Activated B cell treated with CpG ODN at 0.5 μM for 24 hours (primary cell): Measurements from ENCODE around the gene ARHGEF12. TPM values are rescaled to one million over a fixed set of nuclear protein-coding genes. Genes with fewer than 3 reads are reported as not detected.

Source experiments
- ATAC-seq: fragments of 200-7000 bp; cut with Tn5 transposase; one replicate; pipeline ENCODE4 v1.10.0; 2021; ENCODE audit warnings: low read depth, mild to moderate bottlenecking, moderate library complexity
- CTCF ChIA-PET: fragments of 350-600 bp; sonication (Branson Sonifier 250); formaldehyde crosslinking; loops from one replicate; lab custom pipeline; 2021; ENCODE audit warnings: antibody characterized with exemption; lab: Charles Lee
- POLR2A ChIA-PET: fragments of 350-600 bp; sonication (Branson Sonifier 250); formaldehyde crosslinking; loops from one replicate; lab custom pipeline; 2021; ENCODE audit warnings: antibody characterized with exemption; lab: Charles Lee
- DNase-seq: peaks from one replicate; pipeline ENCODE4 v3.0.0; 2022
- H3K27ac Mint-ChIP-seq: one replicate; pipeline ENCODE4 v1.8.0; 2020; ENCODE audit warnings: mixed read lengths
- H3K27me3 Mint-ChIP-seq: one replicate; pipeline ENCODE4 v1.8.0; 2021; ENCODE audit warnings: mixed read lengths
- H3K36me3 Mint-ChIP-seq: one replicate; pipeline ENCODE4 v1.8.0; 2021; ENCODE audit warnings: low read depth, mixed read lengths
- H3K4me1 Mint-ChIP-seq: one replicate; pipeline ENCODE4 v1.8.0; 2021; ENCODE audit warnings: mixed read lengths
- H3K4me3 Mint-ChIP-seq: one replicate; pipeline ENCODE4 v1.8.0; 2020; ENCODE audit warnings: mild to moderate bottlenecking, mixed read lengths
- H3K9me3 Mint-ChIP-seq: one replicate; pipeline ENCODE4 v1.8.0; 2020; ENCODE audit warnings: mixed read lengths
- CTCF ChIP-seq: fragments of 200-600 bp; IDR thresholded peaks from one replicate; pipeline ENCODE4 v1.8.0; 2022; ENCODE audit warnings: antibody characterized with exemption, mild to moderate bottlenecking
- intact Hi-C: fragments of 100-400 bp; cut with micrococcal nuclease; formaldehyde crosslinking; loops from one replicate; pipeline ENCODE4 v1.15.1; 2024
- total RNA-seq: library from RNA; stranded (reverse); gene quantifications from 2 replicates; pipeline ENCODE4 v1.2.3, GENCODE V29; 2022

The ARHGEF12 gene
- total RNA-seq, 1 donor from 2014 or later, result 25.8 TPM

GRCh38 chr11:120307476-120307875 lies 28.7 kb upstream of the ARHGEF12 start:
- H3K27me3 Mint-ChIP-seq, result peaks cover 10% of the 10 kb centered on the region
- CTCF ChIA-PET, result no interaction called here
- H3K4me1 Mint-ChIP-seq, result no peaks in the 10 kb centered on the region
- POLR2A ChIA-PET, result no interaction called here
- TF ChIP-seq CTCF, result no peak
- ATAC-seq (no peak), DNase-seq (no peak)
- intact Hi-C loops, result no loop called here
- no peaks in the 10 kb centered on the region for H3K9me3 Mint-ChIP-seq
- H3K4me3 Mint-ChIP-seq, result no peak overlapping the region
- no peak overlapping the region for H3K27ac Mint-ChIP-seq
- no peaks in the 10 kb centered on the region for H3K36me3 Mint-ChIP-seq

- Mint-ChIP-seq H3K27me3 (peaks cover 14% of the 10 kb centered on the region), H3K4me3 (no peak overlapping the region), H3K9me3 (no peaks in the 10 kb centered on the region), H3K27ac (no peak overlapping the region), H3K36me3 (no peaks in the 10 kb centered on the region), H3K4me1 (no peaks in the 10 kb centered on the region)
- no peak for ATAC-seq
- POLR2A ChIA-PET, result no interaction called here
- DNase-seq, result no peak
- intact Hi-C loops, result no loop called here
- no peak for TF ChIP-seq CTCF
- CTCF ChIA-PET, result no interaction called here
These were observed 28.1 kb upstream of the ARHGEF12 start for GRCh38 chr11:120308081-120308480.

- Mint-ChIP-seq H3K9me3 (no peaks in the 10 kb centered on the region), H3K27me3 (peaks cover 8% of the 10 kb centered on the region), H3K27ac (no peak overlapping the region), H3K4me3 (no peak overlapping the region), H3K4me1 (no peaks in the 10 kb centered on the region), H3K36me3 (no peaks in the 10 kb centered on the region)
- intact Hi-C loops, result no loop called here
- ChIA-PET CTCF (no interaction called here), POLR2A (no interaction called here)
- no peak for TF ChIP-seq CTCF
- ATAC-seq, result no peak
- no peak for DNase-seq
These were observed 25.3 kb upstream of the ARHGEF12 start for GRCh38 chr11:120310870-120311269.

- DNase-seq (no peak), ATAC-seq (no peak)
- TF ChIP-seq CTCF, result no peak
- H3K36me3 Mint-ChIP-seq, result no peaks in the 10 kb centered on the region
- intact Hi-C loops, result no loop called here
- no peak overlapping the region for H3K27ac Mint-ChIP-seq
- no peak overlapping the region for H3K4me3 Mint-ChIP-seq
- H3K4me1 Mint-ChIP-seq, result no peaks in the 10 kb centered on the region
- no peaks in the 10 kb centered on the region for H3K9me3 Mint-ChIP-seq
- peaks cover 20% of the 10 kb centered on the region for H3K27me3 Mint-ChIP-seq
- ChIA-PET CTCF (interaction anchor here (4.6 kb wide), 1 partner anchor 12 kb away, joined by 23 read pairs; no protein-coding TSS in a partner anchor), POLR2A (no interaction called here)
These were observed 21.4 kb upstream of the ARHGEF12 start for GRCh38 chr11:120314861-120315260.

GRCh38 chr11:120316880-120317688 lies 19.1 kb upstream of the ARHGEF12 start:
- POLR2A ChIA-PET, result no interaction called here
- no peak for TF ChIP-seq CTCF
- no peaks in the 10 kb centered on the region for H3K4me1 Mint-ChIP-seq

More at GRCh38 chr11:120316880-120317688, 19.1 kb upstream of the ARHGEF12 start:
- CTCF ChIA-PET, result interaction anchor here (1.8 kb wide), 1 partner anchor 14 kb away, joined by 5 read pairs; no protein-coding TSS in a partner anchor
- H3K27me3 Mint-ChIP-seq, result peaks cover 30% of the 10 kb centered on the region
- DNase-seq (no peak), ATAC-seq (no peak)
- no peaks in the 10 kb centered on the region for H3K9me3 Mint-ChIP-seq
- H3K36me3 Mint-ChIP-seq, result no peaks in the 10 kb centered on the region
- no peak overlapping the region for H3K4me3 Mint-ChIP-seq
- no peak overlapping the region for H3K27ac Mint-ChIP-seq
- intact Hi-C loops, result no loop called here
